OCI-LY7 (cell line): ENCODE results near the gene GALNT17.

Source experiments
- CTCF ChIP-seq: fragments of 200-600 bp; sonication (generic); conservative IDR thresholded peaks from 2 replicates; pipeline ENCODE4 v1.5.1; 2014; ENCODE audit warnings: mild to moderate bottlenecking, antibody characterized with exemption, low read length, moderate library complexity, mixed read lengths
- EZH2phosphoT487 ChIP-seq: fragments of 200-600 bp; sonication (generic); IDR thresholded peaks from 2 replicates; pipeline ENCODE4 v1.6.1; 2018; ENCODE audit warnings: low read depth, borderline replicate concordance, mild to moderate bottlenecking, mixed run types, antibody characterized with exemption, low read length, moderate library complexity, mixed read lengths

- no peak for TF ChIP-seq CTCF
- no peak for TF ChIP-seq EZH2phosphoT487
These were observed 190.3 kb downstream of the GALNT17 start for GRCh38 chr7:71322201-71322600.
